Astrocyte (in vitro differentiated cells and primary cell): ENCODE results near the gene FITM1. TPM values are rescaled to one million over a fixed set of nuclear protein-coding genes. Genes with fewer than 3 reads are reported as not detected.

ENCODE experiments used
- DNase-seq: peaks from one replicate; pipeline ENCODE4 v3.0.0-alpha.2; 2010; ENCODE audit warnings: low read depth
- FAIRE-seq: peaks from 2 replicates; lab custom pipeline; 2011; peaks lifted over from hg19 to GRCh38; lab: Jason Lieb, UNC
- H2AFZ ChIP-seq: 2 replicates; pipeline ENCODE4 v1.6.0; 2012; ENCODE audit warnings: low read depth, low read length, inconsistent platforms
- H3K27ac ChIP-seq: 2 replicates; pipeline ENCODE4 v1.5.1; 2011; ENCODE audit warnings: low read depth, low read length, inconsistent platforms
- H3K27me3 ChIP-seq: 2 replicates; pipeline ENCODE4 v1.6.0; 2011; ENCODE audit warnings: low read length, inconsistent platforms; ENCODE audit not compliant: insufficient read depth
- H3K36me3 ChIP-seq: 2 replicates; pipeline ENCODE4 v1.5.1; 2011; ENCODE audit warnings: low read length, inconsistent platforms; ENCODE audit not compliant: insufficient read depth
- H3K4me1 ChIP-seq: 2 replicates; pipeline ENCODE4 v1.5.1; 2011; ENCODE audit warnings: low read length, inconsistent platforms; ENCODE audit not compliant: insufficient read depth
- H3K4me2 ChIP-seq: 2 replicates; pipeline ENCODE4 v1.6.0; 2012; ENCODE audit warnings: low read length, inconsistent platforms
- H3K4me3 ChIP-seq: 2 replicates; pipeline ENCODE4 v1.5.1; 2011; ENCODE audit warnings: low read depth, mild to moderate bottlenecking, low read length, inconsistent platforms; ENCODE audit not compliant: insufficient read depth
- H3K79me2 ChIP-seq: 2 replicates; pipeline ENCODE4 v1.6.0; 2012; ENCODE audit warnings: mild to moderate bottlenecking, low read length, inconsistent platforms; ENCODE audit not compliant: insufficient read depth
- H3K9ac ChIP-seq: 2 replicates; pipeline ENCODE4 v1.6.0; 2012; ENCODE audit warnings: mild to moderate bottlenecking, low read length, inconsistent platforms
- H3K9me3 ChIP-seq: 2 replicates; pipeline ENCODE4 v1.5.1; 2012; ENCODE audit warnings: low read depth, mild to moderate bottlenecking, low read length, inconsistent platforms; ENCODE audit not compliant: insufficient read depth
- H4K20me1 ChIP-seq: 2 replicates; pipeline ENCODE4 v1.6.0; 2012; ENCODE audit warnings: low read length, inconsistent platforms; ENCODE audit not compliant: insufficient read depth
- H3K27ac Mint-ChIP-seq: one replicate; pipeline ENCODE4 v1.8.0; 2021; ENCODE audit warnings: mild to moderate bottlenecking, mixed read lengths; ENCODE audit not compliant: unreplicated experiment
- H3K27me3 Mint-ChIP-seq: one replicate; pipeline ENCODE4 v1.8.0; 2021; ENCODE audit warnings: low read depth, mixed read lengths; ENCODE audit not compliant: unreplicated experiment
- H3K36me3 Mint-ChIP-seq: one replicate; pipeline ENCODE4 v1.8.0; 2021; ENCODE audit warnings: low read depth, mixed read lengths; ENCODE audit not compliant: unreplicated experiment
- H3K4me1 Mint-ChIP-seq: one replicate; pipeline ENCODE4 v1.8.0; 2021; ENCODE audit warnings: low read depth, mixed read lengths; ENCODE audit not compliant: unreplicated experiment
- H3K4me3 Mint-ChIP-seq: one replicate; pipeline ENCODE4 v1.8.0; 2021; ENCODE audit warnings: mild to moderate bottlenecking, moderate library complexity, mixed read lengths; ENCODE audit not compliant: unreplicated experiment
- H3K9me3 Mint-ChIP-seq: one replicate; pipeline ENCODE4 v1.8.0; 2021; ENCODE audit warnings: mild to moderate bottlenecking, mixed read lengths; ENCODE audit not compliant: unreplicated experiment
- EZH2 ChIP-seq: IDR thresholded peaks from 2 replicates; pipeline ENCODE4 v1.6.1; 2012; ENCODE audit warnings: mild to moderate bottlenecking, low read length, inconsistent platforms; ENCODE audit not compliant: insufficient read depth
- total RNA-seq: library from RNA; stranded (reverse); gene quantifications from 2 replicates; pipeline ENCODE4 v1.2.1, GENCODE V29; 2021
- TF ChIP-seq, protein P1 (sequence below): IDR thresholded peaks from 2 replicates; pipeline ENCODE4 v1.5.1; 2011; ENCODE audit warnings: low read depth, mild to moderate bottlenecking, inconsistent platforms, low read length, moderate library complexity; ENCODE audit not compliant: insufficient read depth

FITM1 gene
- total RNA-seq, 1 donor from 2014 or later = 0.25 TPM

DNA sequence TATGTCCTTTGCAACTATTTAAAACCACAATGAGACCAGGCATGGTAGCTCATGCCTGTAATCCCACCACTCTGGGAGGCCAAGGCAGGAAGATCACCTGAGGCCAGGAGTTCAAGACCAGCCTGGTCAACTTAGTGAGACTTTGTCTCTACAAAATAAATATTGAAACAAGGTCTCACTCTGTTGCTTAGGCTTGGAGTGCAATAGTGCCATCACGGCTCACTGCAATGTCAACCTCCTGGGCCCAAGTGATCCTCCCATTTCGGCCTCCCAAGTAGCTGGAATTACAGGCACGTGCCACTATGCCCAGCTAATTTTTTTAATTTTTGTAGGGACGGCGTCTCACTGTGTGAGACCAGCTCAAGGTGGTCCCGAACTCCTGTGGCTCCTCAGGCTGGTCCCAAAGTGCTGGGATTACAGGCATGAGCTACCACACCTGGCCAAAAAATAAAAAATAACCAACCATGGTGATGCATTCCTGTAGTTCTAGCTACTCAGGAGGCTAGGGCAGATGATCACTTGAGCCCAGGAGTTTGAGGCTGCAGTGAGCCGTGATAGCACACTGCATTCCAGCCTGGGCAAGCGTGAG lies 955 bp upstream of the FITM1 start:
- no peak for FAIRE-seq
- Histone ChIP-seq H3K4me3 (no peak overlapping the region), H2AFZ (no peak overlapping the region), H3K4me1 (no peaks in the 10 kb centered on the region), H3K4me2 (no peak overlapping the region), H3K9ac (no peak overlapping the region), H3K27ac (no peak overlapping the region), H3K36me3 (no peaks in the 10 kb centered on the region), H3K27me3 (no peaks in the 10 kb centered on the region), H3K9me3 (no peaks in the 10 kb centered on the region), H3K79me2 (no peaks in the 10 kb centered on the region), H4K20me1 (no peaks in the 10 kb centered on the region)
- DNase-seq = no peak
- Mint-ChIP-seq H3K27ac (no peak overlapping the region), H3K4me3 (no peak overlapping the region), H3K4me1 (peaks cover 2% of the 10 kb centered on the region), H3K36me3 (no peaks in the 10 kb centered on the region), H3K27me3 (peaks cover 8% of the 10 kb centered on the region), H3K9me3 (no peaks in the 10 kb centered on the region)
- TF ChIP-seq, protein P1, sequence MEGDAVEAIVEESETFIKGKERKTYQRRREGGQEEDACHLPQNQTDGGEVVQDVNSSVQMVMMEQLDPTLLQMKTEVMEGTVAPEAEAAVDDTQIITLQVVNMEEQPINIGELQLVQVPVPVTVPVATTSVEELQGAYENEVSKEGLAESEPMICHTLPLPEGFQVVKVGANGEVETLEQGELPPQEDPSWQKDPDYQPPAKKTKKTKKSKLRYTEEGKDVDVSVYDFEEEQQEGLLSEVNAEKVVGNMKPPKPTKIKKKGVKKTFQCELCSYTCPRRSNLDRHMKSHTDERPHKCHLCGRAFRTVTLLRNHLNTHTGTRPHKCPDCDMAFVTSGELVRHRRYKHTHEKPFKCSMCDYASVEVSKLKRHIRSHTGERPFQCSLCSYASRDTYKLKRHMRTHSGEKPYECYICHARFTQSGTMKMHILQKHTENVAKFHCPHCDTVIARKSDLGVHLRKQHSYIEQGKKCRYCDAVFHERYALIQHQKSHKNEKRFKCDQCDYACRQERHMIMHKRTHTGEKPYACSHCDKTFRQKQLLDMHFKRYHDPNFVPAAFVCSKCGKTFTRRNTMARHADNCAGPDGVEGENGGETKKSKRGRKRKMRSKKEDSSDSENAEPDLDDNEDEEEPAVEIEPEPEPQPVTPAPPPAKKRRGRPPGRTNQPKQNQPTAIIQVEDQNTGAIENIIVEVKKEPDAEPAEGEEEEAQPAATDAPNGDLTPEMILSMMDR = no peak
- no peak for TF ChIP-seq EZH2

DNA sequence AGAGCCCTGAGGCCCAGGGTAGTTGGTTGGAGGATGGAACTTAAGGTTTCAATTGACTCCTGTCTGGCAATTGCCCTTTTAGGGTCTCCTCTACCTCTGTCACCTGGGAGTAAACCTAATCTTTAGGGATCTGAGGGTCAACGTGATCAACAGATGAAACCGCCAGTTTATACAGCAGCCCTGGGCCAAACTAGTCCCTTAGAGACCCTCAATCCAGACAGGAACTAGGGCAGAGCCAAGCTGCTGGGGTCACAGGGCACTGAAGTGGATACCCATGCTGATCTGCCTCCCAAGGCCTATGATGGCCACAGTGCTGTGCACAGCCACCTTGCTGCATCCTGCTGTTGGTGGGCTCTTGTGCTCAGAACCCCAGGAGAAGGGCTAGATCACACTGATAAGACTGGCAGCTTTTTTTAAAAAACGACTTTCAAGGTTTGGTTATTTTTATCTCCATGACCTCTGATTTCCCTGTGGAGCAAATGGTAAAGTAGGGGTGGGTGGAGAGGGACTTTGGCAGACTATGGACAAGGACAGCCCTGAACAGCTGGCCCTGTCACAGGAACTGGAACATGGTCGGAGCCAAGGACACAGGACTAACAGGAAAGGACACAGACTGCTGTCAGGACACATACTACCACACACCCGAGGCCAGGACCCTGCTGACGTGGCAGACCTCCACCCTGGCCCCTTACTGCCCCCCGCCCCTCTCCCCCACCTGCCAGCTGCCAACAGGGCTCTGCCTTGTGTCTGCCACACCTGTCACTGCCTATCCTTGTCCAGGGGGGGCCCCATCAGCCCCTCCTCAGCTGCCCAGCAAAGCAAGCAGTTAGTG lies 474 bp downstream of the FITM1 start:
- H3K27me3 Mint-ChIP-seq = peaks cover 8% of the 10 kb centered on the region
- Histone ChIP-seq H3K79me2 (no peaks in the 10 kb centered on the region), H2AFZ (no peak overlapping the region), H4K20me1 (no peaks in the 10 kb centered on the region), H3K9ac (no peak overlapping the region), H3K27me3 (no peaks in the 10 kb centered on the region), H3K36me3 (no peaks in the 10 kb centered on the region), H3K4me1 (peaks cover 3% of the 10 kb centered on the region), H3K27ac (no peak overlapping the region), H3K4me3 (no peak overlapping the region), H3K9me3 (no peaks in the 10 kb centered on the region), H3K4me2 (no peak overlapping the region)
- H3K4me3 Mint-ChIP-seq = no peak overlapping the region
- FAIRE-seq (no peak), DNase-seq (no peak)
- H3K9me3 Mint-ChIP-seq = no peaks in the 10 kb centered on the region
- H3K4me1 Mint-ChIP-seq = peaks cover 2% of the 10 kb centered on the region
- H3K27ac Mint-ChIP-seq = no peak overlapping the region
- no peak for TF ChIP-seq EZH2
- TF ChIP-seq, protein P1 = no peak
- H3K36me3 Mint-ChIP-seq = no peaks in the 10 kb centered on the region
